ENCODE results near the gene PLD4.

GRCh38 chr14:104908303-104908702 lies 16.4 kb upstream of the PLD4 start:
- no peak for TF ChIP-seq CTCF (IDR thresholded peaks at IDR 0.05; ENCODE audit: low read depth, low read length, poor library complexity, severe bottlenecking)
- no peak for TF ChIP-seq EZH2phosphoT487 (IDR thresholded peaks at IDR 0.05; ENCODE audit: borderline replicate concordance, low read length)
